Measurements from ENCODE around the gene PSMC4.
A peak's percentile ranks its signal among the peaks of the same experiment; 100 is the strongest.

Gene PSMC4

DNA sequence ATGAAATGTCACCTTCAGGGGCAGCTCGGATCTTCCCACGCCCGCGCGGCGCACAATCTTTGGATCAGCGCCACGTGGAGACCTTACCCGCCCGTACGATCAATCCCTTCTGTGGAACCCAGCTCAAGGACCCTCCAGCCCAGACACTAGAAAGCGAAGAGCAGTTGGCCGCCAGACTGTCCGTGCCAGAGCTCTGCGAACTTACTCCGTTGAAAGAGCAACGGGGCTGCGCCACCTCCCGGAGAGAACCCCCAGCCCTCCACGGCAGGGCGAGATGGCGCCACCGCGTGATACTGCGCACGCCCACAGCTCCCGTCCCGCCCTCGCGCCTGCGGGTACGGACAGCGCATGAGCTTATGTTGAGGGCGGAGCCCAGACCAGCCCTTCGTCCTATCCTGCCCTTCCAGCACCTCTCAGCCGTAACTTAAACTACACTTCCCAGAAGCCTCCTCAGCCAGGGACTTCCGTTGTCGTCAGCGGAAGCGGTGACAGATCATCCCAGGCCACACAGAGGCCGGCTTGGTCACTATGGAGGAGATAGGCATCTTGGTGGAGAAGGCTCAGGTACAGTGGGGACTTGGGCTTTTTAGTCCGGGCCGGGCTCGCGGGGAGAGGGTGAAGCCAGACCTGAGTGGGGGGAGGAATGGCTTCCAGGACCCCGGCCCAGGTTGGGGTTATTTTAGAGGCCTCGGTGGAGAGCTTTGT, at the start of gene PSMC4:
PSMC4 (plus strand) TSS at position 491 of the 705 bp plus-strand sequence; CDS start at position 529, 38 bp downstream.
- peak; percentile 99 for DNase-seq

DNA sequence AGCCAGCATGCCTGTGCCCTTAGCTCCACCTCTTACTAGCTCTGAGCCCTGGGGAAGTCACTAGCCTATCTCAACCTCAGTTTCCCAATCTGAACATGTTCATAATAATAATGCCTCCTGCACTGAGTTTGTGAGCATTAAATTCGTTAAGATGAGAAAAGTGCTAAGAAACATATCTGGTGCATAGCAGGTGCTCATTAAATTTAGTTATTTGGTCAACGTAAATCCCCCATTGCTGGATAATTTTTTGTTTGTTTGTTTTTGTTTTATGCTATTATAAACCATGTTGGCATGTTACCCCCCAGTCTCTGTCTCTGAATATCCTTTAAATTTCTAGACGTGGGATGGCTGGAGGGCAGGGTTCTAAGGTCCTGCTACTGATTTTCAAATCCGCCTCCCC, 47.1 kb upstream of the PSMC4 start:
- no peak for DNase-seq

DNA sequence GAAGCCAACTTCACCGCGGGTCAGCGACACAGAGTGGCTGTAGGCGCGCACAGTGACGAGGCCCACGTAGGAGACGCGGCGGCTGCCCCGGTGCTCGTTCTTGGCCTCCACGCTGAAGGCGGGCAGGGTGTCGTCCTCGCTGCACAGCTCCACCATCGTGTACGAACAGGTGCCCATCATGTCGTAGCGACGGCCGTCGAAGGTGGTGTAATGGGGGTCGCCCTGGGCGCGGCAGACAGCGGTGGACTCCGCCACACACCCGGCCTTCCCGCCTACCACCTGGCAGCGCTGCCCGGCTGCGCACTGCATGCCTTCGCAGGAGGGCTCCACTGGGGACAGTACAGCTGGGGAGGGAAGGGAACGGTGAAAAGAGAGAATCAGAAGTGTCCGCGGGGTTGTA, 46.6 kb upstream of the PSMC4 start:
- no peak for DNase-seq

DNA sequence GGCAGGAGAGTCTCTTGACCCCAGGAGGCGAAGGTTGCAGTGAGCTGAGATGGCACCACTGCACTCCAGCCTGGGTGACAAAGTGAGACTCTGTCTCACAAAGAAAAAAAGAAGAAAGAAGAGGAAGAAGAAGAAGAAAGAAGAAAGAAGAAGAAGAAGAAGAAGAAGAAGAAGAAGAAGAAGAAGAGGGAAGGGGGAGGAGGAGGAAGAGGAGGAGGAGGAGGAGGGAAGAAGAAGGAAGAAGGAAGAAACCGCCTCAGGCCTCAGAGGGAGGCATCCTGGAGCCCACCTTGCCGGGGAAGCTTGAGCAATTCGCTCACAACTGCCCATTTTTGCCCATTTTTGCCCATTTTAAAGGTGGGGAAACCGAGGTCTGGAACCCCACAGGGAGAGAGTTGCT, 46.0 kb upstream of the PSMC4 start:
- no peak for DNase-seq

DNA sequence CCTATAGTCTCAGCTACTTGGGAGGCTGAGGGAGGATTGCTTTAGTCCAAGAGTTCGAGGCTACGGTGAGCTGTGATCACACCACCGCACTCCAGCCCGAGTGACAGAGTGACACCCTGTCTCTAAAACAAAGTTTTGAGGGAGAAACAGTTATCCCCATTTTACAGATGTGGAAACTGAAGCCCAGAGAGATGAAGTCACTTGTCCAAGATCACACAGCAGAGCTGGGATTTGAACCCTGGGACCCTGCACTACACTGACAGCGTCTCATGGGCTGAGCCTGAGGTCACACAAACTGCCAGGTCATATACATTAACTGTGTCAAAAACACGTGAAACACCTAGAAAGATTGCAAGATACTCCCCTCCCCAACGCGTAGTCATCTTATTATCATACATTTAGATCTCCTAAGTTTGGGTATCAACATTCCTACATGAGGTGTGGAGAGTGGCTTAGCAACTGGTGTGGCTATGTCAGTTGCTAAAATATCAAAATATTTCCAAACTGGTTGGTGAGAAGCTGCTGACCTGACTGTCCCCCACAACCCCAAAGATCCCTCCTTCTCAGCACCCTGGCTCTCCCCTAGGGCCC, 44.7 kb upstream of the PSMC4 start:
- no peak for DNase-seq

DNA sequence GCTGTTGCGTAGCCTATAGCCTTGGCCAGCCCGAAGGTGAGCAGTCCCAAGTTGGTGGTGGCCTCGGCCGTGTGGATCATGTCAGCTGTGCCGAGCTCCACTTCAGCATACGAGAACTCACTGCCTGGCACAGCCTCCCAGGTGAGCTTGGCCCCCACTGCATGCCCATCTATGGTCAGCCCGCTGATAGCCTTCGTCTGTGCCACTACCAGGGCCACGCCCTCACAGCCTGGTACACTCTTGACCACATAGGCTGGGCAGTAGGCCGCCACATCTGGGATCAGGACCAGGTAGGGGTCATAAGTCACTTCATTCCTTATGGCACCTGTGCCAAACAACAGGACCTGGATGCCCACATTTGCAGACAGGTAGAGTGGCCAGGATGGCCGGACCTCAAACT, 43.9 kb upstream of the PSMC4 start:
- DNase-seq = no peak

DNA sequence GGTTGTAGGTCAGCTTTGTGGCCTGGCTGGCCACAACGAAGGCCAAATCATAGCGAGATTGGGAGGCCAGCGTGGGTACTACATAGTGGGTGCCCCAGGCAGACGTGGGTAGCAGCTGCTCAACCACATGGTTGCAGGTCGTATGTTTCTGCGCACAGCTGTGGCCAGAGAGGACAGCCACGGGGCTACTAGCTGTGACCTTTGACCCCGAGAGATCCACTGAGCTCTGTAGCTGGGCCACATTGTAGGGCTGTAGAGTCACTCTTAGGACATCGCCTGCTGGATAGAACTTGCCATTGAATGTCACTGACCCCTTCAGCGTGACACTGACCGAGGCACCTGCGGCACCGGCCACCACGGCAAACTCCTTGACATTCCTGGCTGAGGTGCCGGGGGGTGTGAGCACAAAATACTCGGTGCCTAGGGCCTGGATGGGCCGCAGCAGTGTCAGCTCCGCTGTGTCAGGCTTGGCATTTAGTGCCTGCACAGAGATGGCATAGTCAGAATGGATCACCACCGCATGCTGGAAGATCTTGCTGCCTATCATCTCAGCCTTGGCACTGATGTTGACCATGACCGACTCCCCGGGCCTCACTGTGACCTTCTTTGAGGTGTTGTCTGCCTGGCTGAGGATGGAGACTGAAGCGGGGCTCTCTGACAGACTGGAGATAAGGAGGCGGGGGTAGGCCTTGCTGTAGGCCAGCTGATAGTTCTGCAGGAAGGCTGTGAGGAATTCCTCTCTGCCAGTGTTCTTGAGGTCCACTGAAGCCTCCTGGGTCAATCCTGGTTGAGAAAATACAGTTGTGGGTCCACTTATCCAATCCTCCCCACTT, 43.2 kb upstream of the PSMC4 start:
- DNase-seq = no peak

DNA sequence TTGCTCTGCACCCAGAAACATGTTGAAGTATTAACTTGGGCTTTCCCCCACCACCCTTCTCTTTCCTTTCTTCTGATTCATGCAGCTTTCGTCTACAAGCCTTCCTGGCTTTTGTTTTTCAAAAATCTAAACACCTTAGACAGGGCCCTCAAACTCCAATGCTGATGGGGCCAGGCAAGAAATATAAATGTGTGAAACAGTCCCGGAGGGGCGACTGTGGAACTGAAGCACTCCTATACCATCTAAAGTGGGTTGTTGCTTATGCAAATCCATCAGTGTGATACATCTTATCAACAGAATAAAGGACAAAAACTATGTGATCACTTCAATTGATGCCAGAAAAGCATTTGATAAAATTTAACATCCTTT, 42.6 kb upstream of the PSMC4 start:
- no peak for DNase-seq

DNA sequence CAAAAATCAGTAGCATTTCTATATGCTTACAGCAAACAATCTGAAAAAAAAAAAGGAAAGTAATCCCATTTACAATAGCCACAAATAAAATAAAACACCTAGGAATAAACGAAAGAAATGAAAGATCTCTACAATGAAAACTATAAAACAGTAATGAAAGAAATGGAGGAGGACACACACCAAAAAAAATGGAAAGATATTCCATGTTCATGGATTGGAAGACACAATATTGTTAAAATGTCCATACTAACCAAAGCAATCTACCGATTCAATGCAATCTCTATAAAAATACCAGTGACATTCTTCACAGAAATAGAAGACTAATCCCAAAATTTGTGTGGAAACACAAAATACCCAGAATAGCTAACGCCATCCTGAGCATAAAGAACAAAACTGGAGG, 41.2 kb upstream of the PSMC4 start:
- no peak for DNase-seq

DNA sequence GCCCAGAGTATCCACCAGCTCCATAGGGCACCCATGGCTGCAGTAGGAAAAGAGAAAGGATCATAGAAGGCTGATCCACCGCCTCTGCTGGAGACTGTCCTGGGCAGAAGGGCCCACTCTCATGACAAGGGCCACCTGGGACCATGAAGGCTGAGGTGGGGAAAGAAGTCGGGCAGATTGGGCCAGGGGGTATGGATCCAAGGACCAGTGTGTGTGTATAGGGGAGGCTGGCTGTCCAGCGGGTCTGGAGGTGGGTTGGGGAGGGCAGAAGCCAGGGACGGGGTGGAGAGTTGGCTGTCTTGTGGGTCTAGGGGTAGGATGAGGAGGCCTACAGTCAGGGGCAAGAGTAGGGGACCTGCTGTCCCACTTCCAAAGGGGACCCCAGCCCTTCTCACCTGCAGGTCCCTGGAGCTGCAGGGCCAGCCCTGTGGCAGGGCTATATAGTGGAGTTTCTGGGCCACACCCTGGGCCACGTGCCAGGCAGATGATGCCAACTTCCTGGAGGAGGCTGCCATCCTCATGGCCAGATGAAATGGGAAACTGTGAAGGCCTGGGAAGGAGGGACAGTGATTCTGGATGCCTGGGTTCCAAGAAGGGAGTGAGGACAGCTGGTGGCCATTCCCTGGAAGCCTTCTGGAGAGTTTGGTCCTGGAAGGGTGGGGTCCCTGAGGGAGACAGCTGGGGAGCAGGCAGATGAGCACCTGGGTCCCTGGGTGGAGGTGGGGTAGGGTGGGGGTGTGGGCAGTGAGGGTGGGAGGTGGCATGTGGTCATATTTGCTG, 36.2 kb upstream of the PSMC4 start, which contains the start of gene FCGBP:
FCGBP (minus strand) TSS at position 51 of the 780 bp plus-strand sequence.
- DNase-seq = no peak

DNA sequence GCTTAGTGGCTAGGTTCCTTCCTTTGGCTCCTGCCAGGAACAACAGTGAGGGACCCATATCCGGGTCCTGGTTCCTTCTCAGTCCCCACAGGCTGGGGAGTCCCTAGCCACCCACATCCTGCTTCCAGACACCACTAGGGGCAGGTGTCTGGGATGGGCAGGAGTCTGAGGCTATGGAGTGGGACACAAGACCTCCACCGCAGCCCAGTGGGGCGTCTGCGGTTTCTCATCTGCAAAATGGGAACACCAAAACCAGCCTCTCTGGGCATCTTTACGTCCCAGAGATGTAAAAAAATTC, 35.7 kb upstream of the PSMC4 start:
- DNase-seq = no peak

DNA sequence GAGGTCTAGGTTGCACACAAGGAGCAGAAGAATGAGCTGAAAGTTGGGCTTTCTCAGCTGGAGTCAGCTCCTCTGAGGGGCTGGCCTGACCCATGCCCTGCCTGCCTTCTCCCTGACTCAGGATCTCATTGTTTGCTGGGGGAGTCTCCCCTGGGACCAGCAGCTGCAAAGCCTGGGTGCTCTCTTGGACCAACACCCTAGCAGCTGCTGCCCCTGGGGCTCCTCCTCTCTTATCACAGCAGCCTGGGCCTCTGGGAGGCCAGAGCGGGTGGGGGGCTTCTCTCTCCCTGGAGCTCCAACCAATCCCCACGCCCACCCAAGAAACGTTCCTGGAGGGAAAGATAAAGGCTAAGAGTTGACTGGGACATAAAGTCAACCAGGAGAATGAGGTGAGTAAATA, 34.9 kb upstream of the PSMC4 start:
- no peak for DNase-seq

DNA sequence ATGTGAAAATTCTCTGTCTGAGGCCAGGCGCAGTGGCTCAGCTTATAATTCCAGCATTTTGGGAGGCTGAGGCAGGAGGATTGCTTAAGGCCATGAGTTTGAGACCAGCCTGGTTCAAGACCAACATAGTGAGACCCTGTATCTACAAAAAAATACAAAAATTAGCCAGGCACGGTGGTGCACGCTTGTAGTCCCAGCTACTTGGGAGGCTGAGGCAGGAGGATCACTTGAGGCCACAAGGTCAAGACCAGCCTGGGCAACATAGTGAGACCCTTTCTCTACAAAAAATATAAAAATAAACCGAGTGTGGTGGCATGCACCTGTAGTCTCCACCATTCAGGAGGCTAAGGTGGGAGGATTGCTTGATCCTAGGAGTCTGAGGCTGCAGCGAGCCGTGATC, 34.3 kb upstream of the PSMC4 start:
- no peak for DNase-seq

DNA sequence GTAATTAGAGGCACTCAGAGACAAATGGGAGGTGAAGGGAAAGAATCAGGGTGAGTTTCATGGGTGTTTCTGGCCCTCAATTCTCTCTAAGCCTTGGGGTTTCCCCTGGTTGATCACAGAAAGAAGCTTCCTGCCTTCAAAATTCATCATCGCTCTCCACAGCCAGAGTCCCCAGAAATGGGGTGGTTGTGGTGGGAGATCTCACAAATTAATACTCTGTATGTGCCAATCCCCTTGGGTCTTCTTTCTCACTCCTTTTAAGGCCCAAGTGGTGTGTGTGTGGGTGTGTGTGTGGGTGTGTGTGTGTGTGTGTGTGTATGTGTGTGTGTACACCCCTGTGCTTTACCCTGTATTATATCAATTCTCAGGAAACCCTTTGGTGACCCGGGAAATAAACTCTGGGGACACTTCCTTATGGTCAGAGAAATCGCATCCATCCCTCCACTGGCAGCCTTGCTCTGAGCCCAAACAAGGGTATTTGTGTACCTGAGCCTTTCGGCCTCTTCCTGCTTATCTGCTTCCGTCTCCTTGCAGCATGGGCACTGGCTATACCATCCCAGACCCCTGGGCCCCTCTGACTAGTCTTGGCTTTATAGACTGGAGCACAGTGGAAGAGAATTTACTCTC, 33.8 kb upstream of the PSMC4 start:
- peak; percentile 56 for DNase-seq

DNA sequence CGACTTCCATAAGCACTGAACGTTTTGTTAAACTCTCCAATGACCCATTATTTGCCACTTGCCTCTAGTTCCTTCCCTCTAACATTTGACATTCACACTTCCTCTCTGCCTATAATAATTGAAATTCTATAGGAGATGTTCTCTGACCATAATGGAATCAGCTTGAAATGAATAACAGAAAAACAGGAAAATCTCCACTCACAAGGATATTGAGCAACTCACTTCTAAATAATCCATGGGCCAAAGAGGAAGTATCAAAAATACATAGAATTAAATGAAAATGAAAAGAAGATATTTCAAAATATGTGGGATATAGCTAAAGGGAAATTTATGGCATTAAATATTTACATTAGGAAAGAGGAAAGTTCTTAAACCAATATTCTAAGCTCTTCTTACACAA, 33.2 kb upstream of the PSMC4 start:
- DNase-seq = no peak

DNA sequence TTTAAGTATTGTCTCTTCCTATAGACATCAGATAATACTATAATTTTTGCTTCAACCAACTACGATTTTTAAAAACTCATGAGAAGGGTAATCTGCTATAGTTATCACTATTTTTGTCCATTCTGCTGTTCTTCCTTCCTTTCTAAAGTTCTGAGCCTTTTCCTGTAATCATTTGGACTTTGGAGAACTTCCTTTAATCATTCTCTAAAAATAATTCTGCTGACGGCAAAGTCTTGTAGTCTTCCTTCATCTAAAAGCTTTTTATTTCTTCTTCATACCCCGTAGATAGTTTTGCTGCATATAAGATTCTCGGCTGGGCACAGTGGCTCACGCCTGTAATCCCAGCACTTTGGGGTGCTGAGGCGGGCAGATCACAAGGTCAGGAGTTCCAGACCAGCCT, 31.4 kb upstream of the PSMC4 start:
- no peak for DNase-seq

DNA sequence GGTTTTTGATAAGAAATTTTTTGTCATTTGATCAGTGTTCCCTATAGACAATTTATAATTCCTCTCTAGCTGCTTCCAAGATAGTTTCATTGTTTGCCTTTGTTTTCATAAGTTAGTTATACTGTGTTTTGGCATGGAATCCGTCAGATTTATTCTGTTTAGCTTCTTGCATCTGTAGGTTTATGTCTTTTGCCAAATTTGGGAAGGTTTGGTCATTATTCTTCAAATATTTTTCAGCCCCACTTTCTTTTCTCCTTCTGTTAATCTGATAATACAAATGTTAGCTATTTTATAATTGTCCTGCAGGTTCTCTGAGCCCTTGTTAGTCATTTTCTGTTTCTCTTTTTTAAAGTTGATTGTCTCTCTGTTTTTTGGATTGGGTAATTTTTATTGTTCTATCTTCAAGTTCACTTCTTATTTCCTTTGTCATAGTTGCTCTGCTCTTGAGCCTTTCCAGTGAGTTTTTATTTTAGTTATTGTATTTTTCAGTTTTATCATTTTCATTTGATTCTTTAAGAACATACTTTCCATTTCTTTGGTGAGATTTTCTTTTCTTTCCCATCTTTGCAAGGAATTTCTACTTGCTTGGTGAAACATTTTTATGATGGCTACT, 30.6 kb upstream of the PSMC4 start:
- no peak for DNase-seq

DNA sequence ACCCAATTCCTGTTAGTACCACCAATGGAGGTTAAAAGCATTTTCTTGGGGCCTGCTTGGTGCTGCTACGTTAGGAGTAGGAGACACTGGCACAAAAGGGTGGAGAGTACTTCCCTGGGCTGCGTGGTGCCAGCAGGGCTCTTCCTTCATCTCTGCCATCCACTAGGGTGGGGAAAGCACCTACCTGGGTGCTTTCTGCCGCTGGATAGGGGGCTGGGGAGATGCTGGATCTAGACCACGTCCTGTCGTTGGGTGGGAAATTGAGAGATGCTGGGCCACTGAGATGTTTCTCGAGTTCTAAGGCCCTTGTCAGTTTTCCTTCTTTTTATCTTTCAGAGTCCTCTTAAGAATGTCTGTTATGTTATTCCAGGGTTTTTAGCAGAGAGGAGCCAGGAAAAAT, 29.8 kb upstream of the PSMC4 start:
- DNase-seq = no peak

DNA sequence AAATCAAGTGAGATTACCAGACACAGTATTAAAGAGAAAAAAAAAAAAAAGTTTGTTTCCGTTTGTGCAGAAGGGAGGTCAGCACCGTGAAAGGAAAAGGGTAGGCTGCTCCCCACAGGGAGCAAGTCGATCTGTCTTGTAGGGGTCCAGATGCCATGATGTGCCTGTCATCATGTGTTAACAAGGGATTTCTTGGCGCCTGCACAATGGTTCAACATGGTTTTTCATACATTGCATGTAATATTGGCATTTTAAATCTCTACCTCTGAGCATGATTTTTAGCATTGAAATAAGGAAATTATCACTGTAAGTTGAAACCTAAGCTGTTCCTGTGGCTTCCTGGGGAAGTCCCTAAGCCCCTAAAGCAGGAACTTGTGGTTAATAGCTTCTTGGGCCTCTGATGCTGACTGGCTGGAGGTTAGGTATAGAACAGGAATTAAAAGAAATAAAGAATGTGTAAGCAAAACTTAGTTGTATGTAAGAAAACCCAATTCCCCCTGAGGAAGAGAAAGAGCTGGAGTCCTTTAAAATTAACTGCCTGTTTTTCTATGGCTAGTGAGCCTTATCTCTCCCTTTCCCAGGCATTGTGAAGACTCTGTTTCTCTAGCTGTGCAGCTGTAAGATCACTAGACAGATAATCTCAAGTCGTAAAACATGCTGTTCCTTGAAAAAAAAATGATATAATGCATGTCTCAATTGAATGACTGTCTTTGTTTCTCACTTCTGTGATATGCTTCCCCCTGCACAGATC, 29.2 kb upstream of the PSMC4 start:
- peak; percentile 47 for DNase-seq

DNA sequence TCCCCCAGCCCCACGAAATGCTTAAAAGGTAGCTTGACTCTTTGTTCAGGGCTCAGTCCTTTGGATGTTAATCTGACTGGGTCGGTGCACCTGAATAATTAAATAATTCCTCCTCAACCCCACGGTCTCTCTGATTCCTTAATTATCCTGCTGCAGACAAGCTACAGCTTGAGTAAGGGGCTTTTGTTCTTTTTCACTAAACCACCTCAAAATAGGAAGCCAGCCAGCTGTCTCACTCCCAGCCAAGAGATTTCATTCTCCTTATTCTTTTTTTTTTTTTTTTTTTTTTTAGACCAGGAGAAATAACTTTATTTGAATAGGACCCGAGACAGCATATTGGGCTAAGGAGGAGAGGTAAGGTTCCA, 28.6 kb upstream of the PSMC4 start:
- no peak for DNase-seq

DNA sequence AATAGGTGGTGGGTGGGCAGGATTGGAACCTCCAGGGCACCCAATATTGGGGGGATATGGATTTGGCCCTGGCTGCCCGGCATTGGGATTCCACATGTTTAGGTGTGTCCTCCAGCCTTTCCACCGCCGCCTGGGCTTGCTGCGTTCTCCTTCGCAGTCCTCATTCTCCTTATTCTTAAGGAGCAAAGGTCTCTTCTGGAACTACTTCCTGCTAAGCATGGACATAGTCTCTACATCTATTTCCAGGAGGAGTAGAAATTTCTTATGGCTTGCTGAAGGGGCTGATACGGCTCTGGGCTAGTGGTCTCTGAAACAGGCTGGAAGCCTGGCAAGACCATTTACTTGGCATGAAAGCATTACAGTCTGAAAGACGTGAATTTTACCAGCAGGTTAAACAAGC, 27.4 kb upstream of the PSMC4 start:
- no peak for DNase-seq

DNA sequence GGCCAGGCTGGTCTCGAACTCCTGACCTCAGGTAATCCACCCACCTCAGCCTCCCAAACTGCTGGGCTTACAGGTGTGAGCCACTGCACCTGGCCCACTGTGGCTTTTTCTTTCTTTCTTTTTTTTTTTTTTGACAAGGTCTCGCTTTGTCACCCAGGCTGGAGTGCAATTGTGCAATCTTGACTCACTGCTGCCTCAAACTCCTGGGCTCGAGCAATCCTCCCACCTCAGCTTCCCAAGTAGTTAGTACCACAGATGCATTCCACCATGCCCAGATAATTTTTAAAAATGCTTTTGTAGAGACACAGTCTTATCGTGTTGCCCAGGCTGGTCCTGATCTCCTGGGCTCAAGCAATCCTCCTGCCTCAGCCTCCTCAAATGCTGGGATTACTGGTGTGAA, 24.4 kb upstream of the PSMC4 start:
- DNase-seq = no peak
